NOMO-1 (cell line): ENCODE data around the gene PLAAT3.
A peak's percentile ranks its signal among the peaks of the same experiment; 100 is the strongest.
"Not testable (repeated sequence)": the region's sequence is repeated elsewhere in the genome, so short reads cannot be mapped to it uniquely, and the experiment has no call there.

Experiments
- DNase-seq, 2 experiments: peaks; one replicate each; lab custom pipeline; 2025; ENCODE audit not compliant: unreplicated experiment in 2 of 2; lab: John Stamatoyannopoulos, UW

Gene PLAAT3

DNA sequence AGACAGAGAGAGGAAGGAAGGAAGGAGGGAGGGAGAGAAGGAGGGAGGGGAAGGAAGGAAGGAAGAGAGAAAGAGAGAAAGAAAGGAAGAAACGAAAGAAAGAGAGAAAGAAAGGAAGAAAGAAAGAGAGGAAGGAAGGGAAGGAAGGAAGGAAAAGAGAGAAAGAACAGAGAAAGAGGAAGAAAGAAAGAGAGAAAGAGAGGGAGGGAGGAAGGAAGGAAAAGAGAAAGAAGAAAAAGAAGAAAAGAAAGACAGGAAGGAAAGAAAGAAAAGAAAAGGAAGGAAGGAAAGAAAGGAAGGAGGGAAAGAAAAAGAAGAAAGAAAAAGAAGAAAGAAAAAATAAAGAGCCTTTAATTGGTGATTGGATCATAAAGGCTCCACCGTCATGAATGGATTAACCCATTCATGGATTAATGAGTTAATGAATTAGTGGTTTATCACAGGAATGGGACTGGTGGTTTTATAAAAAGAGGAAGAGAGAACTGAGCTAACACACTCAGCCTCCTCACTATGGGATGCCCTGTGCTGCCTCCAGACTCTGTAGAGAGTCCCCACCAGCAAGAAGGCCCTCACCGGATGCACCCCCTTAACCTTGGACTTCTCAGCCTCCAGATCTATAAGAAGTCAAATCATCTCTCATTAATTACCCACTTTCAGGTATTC lies 42.1 kb downstream of the PLAAT3 start:
- peak in 1 of 2 experiments; percentile 38 for DNase-seq

DNA sequence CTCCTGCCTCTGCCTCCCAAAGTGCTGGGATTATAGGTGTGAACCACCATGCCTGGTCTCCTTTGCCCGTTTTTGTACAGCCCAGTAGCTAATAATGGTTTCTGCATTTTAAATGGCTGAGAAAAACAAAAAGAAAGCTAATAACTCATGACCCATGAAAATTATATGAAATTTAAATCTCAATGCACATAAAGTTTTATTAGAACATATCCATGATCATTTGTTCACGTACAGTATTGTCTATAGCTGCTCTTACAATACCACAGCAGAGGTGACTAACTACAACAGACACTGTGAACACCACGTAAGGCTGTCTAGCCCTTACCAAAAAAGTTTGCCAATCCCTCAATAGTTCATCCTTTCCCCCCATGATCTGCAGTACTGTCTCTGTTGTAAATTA lies 44.7 kb downstream of the PLAAT3 start:
- no peak for DNase-seq

DNA sequence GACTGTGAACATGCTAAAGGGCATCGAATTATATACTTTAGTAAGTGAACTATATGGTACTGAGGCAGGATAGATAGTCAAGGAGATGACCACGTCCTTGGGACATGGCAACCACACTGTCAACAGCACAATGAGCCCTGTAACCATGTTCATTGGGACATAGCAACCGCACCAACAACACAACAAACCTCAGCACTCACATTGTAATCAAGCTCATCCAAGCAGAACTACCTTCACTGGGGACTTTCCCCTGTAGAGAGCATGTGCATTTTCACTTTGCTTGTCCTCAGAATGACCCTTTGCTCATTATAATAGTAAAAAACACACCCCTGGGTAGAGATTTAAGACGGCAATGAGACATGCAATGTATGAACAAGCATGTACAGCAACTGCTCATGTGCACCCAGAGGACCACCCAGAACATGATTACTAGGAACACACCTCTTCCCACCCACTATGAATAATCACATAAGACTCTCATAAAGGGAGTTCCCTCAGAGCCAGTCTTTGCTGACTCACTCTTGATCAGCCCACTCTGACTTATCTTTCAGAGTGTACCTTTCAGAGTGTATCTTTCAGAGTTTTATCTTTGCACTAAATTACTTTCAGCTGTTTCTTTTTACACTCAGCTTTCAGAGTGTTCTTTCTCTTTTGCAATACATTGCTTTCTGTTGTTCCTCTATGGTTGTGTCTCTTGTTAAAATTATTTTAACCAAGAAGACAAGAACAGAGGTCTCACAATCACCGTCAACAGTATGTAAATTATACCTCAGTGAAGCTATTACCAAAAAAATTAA lies 47.0 kb downstream of the PLAAT3 start:
- DNase-seq, result peak; percentile 26 to 65

DNA sequence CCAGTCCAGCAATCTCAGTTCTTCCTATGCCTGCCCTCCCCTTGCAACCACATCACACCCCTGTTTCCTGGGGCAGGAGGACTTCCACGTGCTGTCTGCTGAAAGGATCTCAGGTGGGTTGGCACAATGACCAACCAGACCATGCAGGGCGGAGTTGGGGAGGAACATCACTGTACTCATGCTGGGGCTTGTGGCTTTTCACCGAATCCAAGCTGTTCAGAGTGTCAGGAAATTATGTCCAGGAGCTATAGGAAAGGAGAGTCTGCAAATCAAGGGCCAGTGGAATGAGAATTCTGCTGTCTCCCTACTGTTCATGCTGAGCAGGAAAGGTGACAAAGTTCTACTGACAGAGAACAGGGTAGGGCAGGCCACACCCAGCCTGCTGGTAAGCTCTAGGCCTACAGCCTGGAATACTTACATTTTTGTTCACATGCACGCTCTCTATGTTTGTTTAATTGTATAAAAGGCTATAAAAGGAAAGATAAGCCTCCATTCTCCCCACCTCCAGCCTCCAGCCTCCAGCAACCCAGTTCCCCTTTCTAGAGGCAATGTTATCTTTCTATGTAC lies 49.4 kb downstream of the PLAAT3 start:
- no peak for DNase-seq

DNA sequence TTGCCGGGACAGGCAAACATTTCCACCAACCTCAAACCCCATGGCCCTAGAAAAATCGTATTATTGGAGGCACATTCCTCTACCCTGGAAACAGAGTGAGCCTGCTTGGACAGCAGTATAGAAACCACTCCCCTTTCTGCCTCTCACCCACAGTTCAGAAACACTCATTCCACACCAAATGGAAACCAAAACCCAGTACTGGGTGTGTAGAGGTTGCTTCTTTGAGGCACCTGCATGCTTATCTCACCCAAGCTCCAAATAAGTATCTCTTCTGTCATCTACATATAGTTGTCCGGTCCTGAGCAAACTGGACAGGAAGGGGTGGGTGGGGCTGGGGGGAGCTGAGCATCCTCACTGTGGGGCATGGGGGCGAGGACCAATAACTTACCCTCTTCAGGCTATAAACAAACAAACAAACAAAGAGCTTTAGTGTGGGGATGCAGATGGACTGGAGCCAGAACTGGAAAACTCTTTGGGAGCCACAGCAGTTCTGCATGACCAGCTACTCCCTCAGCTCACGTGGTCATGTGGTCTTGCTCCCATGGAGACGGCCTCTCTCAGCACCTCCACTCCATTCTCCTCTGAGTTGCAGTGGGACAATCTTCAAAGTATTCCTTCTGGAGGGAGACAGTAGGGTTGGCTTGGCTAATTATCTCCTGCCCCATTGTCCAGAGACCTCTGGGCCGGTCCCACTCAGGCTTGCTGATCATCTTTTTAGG lies 50.0 kb downstream of the PLAAT3 start:
- DNase-seq, result no peak

DNA sequence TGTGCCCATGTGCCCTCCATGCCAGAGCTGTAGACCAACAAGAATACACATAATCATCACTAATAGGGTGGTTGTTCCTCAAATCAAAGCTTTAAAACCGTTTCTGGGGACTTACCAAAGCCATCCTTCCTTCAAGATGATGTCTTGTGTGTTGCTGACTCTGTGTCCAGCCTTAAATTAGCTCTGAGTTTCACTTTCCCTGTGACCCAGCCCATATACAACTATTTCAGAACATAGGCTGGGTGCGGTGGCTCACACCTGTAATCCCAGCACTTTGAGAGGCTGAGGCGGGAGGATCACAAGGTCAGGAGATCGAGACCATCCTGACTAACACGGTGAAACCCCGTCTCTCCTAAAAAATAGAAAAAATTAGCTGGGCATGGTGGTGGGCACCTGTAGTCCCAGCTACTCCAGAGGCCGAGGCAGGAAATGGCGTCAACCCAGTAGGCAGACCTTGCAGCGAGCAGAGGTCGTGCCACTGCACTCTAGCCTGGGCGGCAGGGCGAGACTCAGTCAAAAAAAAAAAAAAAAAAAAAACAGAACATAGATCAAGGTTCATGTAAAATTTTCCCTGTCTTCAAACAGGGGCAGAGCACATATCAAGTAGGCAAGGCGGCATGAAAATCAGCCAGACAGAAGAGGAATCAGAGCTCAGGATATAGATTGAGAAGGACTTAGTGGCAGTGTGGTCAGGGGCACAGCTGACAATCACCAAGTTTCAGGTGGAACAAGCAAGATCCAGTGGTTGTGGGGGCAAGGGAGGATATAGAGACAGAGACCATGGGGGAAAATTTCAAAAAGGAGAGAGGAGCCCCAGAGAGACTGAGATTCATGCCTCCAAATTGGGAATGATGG lies 50.8 kb downstream of the PLAAT3 start, which contains the start of gene PLAAT2:
TSS of gene PLAAT2 (minus strand) at position 179 of the 855 bp plus-strand sequence. CDS start at position 124, 55 bp downstream.
- DNase-seq, result no peak

DNA sequence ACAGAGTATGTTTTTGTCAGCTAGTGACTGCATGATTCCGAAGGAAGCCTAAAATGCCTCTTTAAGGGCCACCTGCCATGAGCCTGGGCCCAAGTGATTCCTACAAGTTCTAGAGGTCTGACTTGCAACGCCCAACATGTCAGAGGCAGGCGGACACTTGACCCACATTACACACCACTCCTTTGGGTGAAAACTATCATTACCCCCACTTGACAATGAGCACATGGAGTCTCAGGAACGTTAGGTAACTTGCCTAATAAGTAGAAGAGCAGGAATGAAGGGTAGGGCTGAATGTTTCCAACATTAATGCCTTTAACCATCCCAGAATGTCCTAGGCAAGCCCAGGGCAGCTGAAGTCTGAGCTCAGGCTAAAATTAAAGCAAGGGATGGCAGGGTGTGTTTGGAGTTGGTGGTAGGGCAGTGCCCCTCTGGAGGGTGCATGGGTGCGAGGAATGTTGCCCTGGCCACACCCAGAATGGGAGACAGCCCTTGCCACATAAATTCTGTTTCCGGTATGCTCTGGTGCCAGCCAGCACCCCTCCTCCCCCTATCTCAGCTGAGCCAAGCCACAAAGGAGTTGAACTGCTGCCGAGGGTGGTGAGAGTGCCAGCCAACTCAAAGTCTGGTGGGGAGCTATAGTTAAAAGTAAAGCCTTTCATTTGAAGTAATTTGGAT lies 53.6 kb downstream of the PLAAT3 start:
- DNase-seq, result no peak

DNA sequence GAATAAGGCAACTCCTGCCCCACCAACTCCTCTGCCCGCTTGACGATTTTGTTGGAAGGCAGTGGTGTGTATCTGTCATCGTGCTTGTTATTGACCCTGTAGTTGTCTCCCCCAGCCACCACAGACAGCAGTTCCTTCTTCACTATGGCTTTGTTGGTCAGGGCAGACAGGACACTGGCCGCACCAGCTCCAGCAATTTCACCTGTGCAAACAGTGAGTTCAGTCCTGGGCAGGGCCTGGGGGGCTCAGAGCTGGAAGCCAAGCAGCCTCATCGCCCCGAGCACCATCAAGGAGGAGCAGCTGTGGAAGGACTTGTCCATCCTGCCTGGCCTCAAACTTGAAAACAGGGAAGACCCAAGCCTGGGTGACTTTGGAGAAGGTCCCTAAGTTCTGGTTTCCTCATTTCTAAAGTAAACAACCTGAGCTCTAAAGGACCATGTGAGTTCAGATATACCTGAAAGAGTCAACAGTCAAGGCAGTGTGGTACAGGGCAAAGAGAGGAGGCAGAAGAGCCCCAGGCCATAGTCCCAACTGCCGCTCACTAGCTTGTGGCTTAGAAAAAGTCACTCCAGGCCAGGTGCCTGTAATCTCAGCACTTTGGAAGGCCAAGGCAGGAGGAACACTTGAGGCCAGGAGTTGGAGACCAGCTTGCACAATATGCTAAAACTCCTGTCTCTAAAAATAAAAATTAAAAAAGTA lies 55.6 kb downstream of the PLAAT3 start:
- DNase-seq, result no peak

DNA sequence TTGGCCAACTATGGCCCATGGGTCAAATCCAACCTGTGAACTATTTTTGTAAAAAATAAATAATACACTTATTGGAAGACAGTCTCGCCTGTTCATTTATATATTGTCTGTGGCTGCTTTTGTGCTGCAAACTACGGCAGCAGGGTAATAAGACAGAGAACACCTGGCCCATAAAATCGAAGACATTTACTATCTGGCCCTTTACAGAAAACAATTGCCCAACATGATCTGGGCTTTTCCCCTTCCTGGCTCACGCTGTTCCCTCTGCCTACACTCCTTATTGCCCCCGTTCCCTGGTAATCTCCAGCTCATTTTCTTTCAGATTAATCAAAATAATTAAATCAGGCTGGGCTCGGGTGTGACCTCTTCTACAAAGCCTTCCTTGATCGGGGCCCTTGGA lies 56.7 kb downstream of the PLAAT3 start:
- no peak for DNase-seq

DNA sequence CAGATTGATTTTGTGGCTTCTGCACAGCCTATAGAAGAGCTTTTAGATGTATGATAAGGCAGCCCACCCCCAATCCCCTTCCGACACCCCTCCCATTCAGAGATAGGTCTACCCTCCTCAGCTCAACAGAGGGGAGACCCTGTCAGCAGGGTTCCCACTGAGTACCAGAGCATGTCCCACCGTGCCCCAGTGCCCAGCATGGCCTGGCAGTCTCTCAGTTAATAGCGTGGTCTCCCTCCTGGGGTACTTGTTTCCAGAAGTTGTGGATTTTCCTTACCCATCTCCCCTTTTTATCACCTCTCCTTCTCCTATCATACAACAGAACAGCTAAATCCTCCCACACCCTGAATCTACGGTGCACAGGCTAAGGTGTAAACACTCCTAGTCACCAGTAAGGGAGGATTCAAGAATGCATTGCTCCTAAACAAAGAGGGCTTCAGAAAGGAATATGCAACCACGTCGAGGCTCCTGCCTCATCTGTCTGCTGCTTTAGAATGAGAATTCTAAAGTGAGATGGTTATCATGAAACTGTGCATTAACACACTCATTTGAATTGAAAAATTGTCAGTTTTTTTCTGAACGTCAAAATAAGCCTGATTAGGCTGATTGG lies 57.7 kb downstream of the PLAAT3 start:
- no peak for DNase-seq

DNA sequence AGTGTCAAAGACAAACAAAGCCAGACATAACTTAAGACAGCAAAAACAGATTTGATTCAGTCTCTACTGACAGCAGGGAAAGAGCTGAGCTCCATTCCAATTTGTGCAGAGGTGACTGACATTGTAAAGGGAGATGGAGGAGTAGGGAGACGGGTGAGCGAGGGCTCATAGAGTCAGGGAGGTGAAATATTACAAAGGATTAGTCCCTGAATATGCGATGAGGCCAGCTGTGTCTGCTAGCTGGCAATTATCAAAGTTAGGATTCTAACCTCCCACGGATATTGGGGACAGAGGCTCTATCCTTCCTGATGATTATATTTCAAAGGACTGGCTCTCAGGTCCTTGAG lies 59.4 kb downstream of the PLAAT3 start:
- no peak for DNase-seq

DNA sequence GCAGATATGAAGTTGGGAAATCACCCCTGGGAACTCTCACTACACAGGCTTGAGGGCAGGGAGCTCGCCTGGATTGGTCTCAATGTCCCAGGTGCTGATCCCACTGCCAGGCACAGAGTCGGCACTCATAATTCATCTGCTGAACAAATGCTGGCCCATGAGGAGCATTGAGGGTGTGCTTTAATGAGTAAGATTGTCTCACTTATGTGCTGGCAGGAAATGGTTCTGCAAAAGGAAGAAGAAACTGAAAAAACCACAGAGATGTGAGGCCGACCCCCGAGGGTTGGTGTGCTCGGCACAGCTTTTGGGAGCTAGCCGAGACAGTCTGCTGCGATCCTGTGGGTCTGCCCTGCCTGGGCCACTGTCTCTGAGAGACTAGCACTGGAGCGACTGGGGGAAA lies 60.5 kb downstream of the PLAAT3 start:
- DNase-seq, result peak in 1 of 2 experiments; percentile 37

DNA sequence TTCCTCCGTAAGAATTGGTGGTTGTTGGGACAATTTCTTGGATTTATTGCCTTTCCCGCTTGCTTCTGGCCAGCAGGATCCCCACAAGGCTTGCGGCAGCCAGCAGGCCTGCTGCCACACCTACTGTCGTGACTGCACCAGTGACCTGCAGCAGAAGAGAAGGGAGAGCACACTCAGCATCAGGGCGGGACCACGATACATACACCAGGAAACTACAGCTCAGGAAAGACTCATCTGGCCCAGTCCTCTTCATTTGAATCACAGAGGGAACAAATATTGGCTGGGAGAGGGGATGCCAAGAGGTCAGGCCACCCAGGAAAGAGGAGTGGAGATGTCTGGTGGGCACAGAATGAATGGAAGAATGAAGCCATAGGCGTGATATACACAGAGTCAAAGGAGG lies 61.3 kb downstream of the PLAAT3 start:
- DNase-seq, result no peak

DNA sequence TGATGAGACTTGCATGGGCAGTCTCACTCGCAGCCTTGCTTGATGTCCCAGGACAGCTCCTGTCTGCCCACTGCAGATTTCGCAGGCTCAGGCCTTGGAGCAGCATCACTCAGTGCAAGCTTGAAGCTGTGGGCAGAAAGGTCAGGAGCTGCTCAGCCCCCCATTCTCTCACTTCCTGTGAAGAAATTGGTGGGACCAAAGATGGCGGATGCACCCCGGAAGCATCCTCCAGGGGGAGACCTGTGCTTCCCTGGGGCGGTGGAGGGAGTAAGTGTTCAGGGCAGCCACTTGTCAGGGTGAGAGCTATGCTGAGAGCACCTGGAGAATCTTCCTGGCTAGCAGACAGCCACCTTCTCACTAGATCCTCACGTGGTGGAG lies 62.4 kb downstream of the PLAAT3 start:
- DNase-seq, result no peak

DNA sequence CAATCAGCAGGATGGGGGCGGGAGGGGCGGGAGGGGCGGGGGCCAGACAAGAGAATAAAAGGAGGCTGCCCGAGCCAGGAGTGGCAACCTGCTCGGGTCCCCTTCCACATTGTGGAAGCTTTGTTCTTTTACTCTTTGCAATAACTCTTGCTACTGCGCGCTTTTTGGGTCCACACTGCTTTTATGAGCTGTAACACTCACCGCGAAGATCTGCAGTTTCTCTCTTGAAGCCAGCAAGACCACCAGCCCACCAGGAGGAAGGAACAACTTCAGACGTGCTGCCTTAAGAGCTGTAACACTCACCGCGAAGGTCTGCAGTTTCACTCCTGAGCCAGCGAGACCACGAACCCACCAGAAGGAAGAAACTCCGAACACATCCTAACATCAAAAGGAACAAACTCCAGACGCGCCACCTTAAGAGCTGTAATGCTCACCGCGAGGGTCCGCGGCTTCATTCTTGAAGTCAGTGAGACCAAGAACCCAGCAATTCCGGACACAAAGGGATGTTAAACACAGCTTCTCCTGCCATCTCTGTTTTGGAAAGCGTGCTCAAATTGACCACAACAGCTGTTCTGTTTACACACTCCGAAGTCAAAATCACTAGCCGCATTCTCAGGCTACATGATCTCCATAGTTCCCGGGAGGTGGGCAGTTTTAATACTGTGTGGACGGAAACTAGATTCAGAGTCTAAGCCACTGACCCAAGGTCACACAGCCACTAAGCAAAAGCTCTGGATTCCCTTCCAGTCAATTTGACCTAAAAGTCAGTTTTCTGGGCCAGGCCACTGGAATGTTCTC lies 62.9 kb downstream of the PLAAT3 start:
- DNase-seq, result no peak

DNA sequence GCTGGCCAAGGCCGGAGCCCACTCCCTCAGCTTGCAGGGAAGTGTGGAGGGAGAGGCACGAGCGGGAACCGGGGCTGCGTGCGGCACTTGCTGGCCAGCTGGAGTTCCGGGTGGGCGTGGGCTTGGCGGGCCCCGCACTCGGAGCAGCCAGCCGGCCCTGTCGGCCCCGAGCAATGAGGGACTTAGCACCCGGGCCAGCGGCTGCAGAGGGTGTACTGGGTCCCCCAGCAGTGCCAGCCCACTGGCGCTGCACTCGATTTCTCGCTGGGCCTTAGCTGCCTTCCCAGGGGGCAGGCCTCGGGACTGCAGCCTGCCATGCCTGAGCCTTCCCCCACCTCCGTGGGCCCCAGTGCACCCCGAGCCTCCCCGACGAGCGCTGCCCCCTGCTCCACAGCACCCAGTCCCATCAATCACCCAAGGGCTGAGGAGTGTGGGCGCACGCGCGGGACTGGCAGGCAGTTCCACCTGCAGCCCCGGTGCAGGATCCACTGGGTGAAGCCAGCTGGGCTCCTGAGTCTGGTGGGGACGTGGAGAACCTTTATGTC lies 64.0 kb downstream of the PLAAT3 start:
- not testable (repeated sequence) for DNase-seq

DNA sequence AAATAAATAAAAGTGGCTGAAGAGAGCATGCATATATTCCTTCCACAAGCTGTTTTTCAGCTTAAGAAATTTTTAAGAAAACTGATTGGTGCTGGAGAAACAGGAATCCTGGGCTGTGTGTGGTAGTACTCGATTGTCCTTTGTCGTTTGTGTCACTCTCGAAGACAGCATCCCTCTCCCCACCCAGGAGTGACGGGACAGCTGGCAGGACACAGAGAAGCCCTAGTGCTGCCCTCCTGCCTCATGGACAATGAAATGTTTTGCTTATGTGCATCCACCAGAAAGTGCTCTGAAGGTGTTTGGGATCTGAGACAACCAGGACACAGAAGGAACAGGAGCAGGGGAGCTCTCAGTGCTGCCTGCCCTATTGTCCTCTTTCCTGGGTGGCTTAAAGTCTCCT lies 64.8 kb downstream of the PLAAT3 start:
- DNase-seq, result no peak

DNA sequence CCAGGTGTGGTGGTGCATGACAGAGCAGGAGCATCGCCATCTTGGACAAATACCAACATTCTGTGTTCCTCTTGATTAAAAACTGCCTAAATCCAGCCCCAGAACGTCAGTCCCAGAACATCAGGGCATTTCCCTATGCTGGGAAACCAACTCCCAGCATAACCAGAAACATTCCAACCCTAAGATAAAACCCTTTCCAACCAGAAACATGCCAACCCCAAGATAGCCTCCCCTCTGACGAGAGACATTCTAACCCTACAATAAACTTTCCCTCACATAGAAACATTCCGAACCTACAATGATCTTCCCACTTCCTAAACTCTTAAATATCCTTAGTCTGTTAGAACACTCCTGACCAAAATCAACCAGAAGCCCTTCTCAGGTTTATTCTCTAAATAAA lies 66.1 kb downstream of the PLAAT3 start:
- DNase-seq, result no peak
